ENCODE measurements around the gene TBC1D1. TPM values are rescaled to one million over a fixed set of nuclear protein-coding genes. Genes with fewer than 3 reads are reported as not detected.

The TBC1D1 gene
- total and polyA plus RNA-seq, 2 donors (not counting 3 experiments of a cell fraction or from before 2014, with no cell fraction given), result 63.5 to 116 TPM

GRCh38 chr4:38068107-38068506 is 177.2 kb downstream of the TBC1D1 start:
- intact Hi-C loops (cut with micrococcal nuclease) (no loop called here), dilution Hi-C loops (cut with MboI; ENCODE audit: extremely low pct_ligation_motif_present, low sequenced_read_pairs) (no loop called here)
- Histone ChIP-seq H3K9ac (replicated peaks; ENCODE audit: extremely low read depth, insufficient read depth, low read length) (no peak overlapping the region), H4K20me1 (replicated peaks; ENCODE audit: control insufficient read depth, extremely low read depth, insufficient read depth, low read length) (no peaks in the 10 kb centered on the region), H3K27me3 (ENCODE audit: control insufficient read depth in 2 of 2, insufficient read depth in 2 of 2, low read length in 2 of 2) (no peaks in the 10 kb centered on the region), H3K4me3 (replicated peaks in 1 of 3; ENCODE audit: insufficient read depth in 1 of 3, low read depth in 1 of 3, low read length in 3 of 3) (no peak overlapping the region), H3K79me2 (ENCODE audit: control insufficient read depth, insufficient read depth, low read length) (no peaks in the 10 kb centered on the region), H3K27ac (ENCODE audit: insufficient read depth, low read depth, low read length) (no peak overlapping the region), H3K9me1 (replicated peaks; ENCODE audit: control insufficient read depth, extremely low read depth, insufficient read depth, low read length) (no peaks in the 10 kb centered on the region), H3K4me1 (ENCODE audit: control insufficient read depth, extremely low read depth, insufficient read depth, low read length) (peaks cover 10% of the 10 kb centered on the region), H3K4me2 (ENCODE audit: insufficient read depth, low read length) (no peak overlapping the region), H3K36me3 (ENCODE audit: control insufficient read depth in 2 of 2, extremely low read depth in 1 of 2, insufficient read depth in 2 of 2, low read length in 2 of 2) (no peaks in the 10 kb centered on the region), H3K9me3 (replicated peaks; ENCODE audit: control insufficient read depth, insufficient read depth, low read length) (no peaks in the 10 kb centered on the region), H2AFZ (ENCODE audit: low read depth, low read length) (no peak overlapping the region)
- DNase-seq (ENCODE audit: low read depth, low spot score), result peak; percentile 32
- ChIA-PET POLR2A (no interaction called here), CTCF (interaction anchor here (1.3 to 2.8 kb wide), 10 partner anchors 13 to 714 kb away, joined by 3 to 66 read pairs (median 8); partner anchors contain the start of gene TLR10)
- no peak for FAIRE-seq
- BruUV-seq (replicated peaks), result no TSS peak
- no peak for TF ChIP-seq GATA2 (IDR thresholded peaks at IDR 0.05; ENCODE audit: insufficient read depth, insufficient read length, low read depth, low read length)
- no peak for TF ChIP-seq FOS (IDR thresholded peaks at IDR 0.05; ENCODE audit: borderline replicate concordance, insufficient read depth, low read length)
- TF ChIP-seq POLR2AphosphoS5 (IDR thresholded peaks at IDR 0.05; ENCODE audit: insufficient read depth, low read depth, low read length), result peak; percentile 40
- TF ChIP-seq JUN (IDR thresholded peaks at IDR 0.05; ENCODE audit: borderline replicate concordance, insufficient read depth, insufficient read length, low read depth), result peak; percentile 30

GRCh38 chr4:38069271-38069760 is 178.4 kb downstream of the TBC1D1 start:
- no peaks in the 10 kb centered on the region for H4K20me1 ChIP-seq (replicated peaks; ENCODE audit: control insufficient read depth, extremely low read depth, insufficient read depth, low read length)
- DNase-seq (ENCODE audit: low read depth, low spot score) (peak; percentile 38), FAIRE-seq (no peak)
- no peak overlapping the region for H3K9ac ChIP-seq (replicated peaks; ENCODE audit: extremely low read depth, insufficient read depth, low read length)
- no peak overlapping the region for H3K4me2 ChIP-seq (ENCODE audit: insufficient read depth, low read length)
- ChIA-PET CTCF (interaction anchor here (0.6 to 2.8 kb wide), 40 partner anchors 9 to 792 kb away, joined by 3 to 66 read pairs (median 4); partner anchors contain the start of gene TLR10), POLR2A (no interaction called here)
- H3K36me3 ChIP-seq (ENCODE audit: control insufficient read depth in 2 of 2, extremely low read depth in 1 of 2, insufficient read depth in 2 of 2, low read length in 2 of 2), result no peaks in the 10 kb centered on the region
- dilution Hi-C loops (cut with MboI; ENCODE audit: extremely low pct_ligation_motif_present, low sequenced_read_pairs) (no loop called here), intact Hi-C loops (cut with micrococcal nuclease) (no loop called here)
- H3K79me2 ChIP-seq (ENCODE audit: control insufficient read depth, insufficient read depth, low read length), result no peaks in the 10 kb centered on the region
- no peaks in the 10 kb centered on the region for H3K27me3 ChIP-seq (ENCODE audit: control insufficient read depth in 2 of 2, insufficient read depth in 2 of 2, low read length in 2 of 2)
- no peak overlapping the region for H3K27ac ChIP-seq (ENCODE audit: insufficient read depth, low read depth, low read length)
- no peaks in the 10 kb centered on the region for H3K9me1 ChIP-seq (replicated peaks; ENCODE audit: control insufficient read depth, extremely low read depth, insufficient read depth, low read length)
- peaks cover 10% of the 10 kb centered on the region for H3K4me1 ChIP-seq (ENCODE audit: control insufficient read depth, extremely low read depth, insufficient read depth, low read length)
- no peak for TF ChIP-seq EZH2 (IDR thresholded peaks at IDR 0.05; ENCODE audit: borderline replicate concordance, low read depth, low read length, severe bottlenecking)
- TF ChIP-seq MYC (IDR thresholded peaks at IDR 0.05; ENCODE audit: low read depth, low read length), result no peak
- no peak for TF ChIP-seq FOS (IDR thresholded peaks at IDR 0.05; ENCODE audit: borderline replicate concordance, insufficient read depth, low read length)
- no peak for TF ChIP-seq POLR2A (IDR thresholded peaks at IDR 0.05; ENCODE audit: low read depth, low read length)
- TF ChIP-seq POLR2AphosphoS5 (IDR thresholded peaks at IDR 0.05; ENCODE audit: insufficient read depth, low read depth, low read length), result no peak
- no peak for TF ChIP-seq MAX (IDR thresholded peaks at IDR 0.05; ENCODE audit: insufficient read depth, insufficient read length)
- no peak for TF ChIP-seq CTCF (IDR thresholded peaks at IDR 0.05; ENCODE audit: extremely low read depth in 1 of 2, insufficient read depth in 1 of 2, low read depth in 1 of 2, low read length in 2 of 2)
- TF ChIP-seq GATA2 (IDR thresholded peaks at IDR 0.05; ENCODE audit: insufficient read depth, insufficient read length, low read depth, low read length), result no peak
- no peak overlapping the region for H3K4me3 ChIP-seq (replicated peaks in 1 of 3; ENCODE audit: insufficient read depth in 1 of 3, low read depth in 1 of 3, low read length in 3 of 3)
- H2AFZ ChIP-seq (ENCODE audit: low read depth, low read length), result no peak overlapping the region
- no peaks in the 10 kb centered on the region for H3K9me3 ChIP-seq (replicated peaks; ENCODE audit: control insufficient read depth, insufficient read depth, low read length)
- BruUV-seq (replicated peaks), result no TSS peak

All from endothelial cell of umbilical vein (primary cell).